Ectodermal cell (in vitro differentiated cells): ENCODE results near the gene CTCF.

Experiments
- H3K27ac ChIP-seq: 2 replicates; pipeline ENCODE4 v1.7.0; 2013; ENCODE audit warnings: mild to moderate bottlenecking, low read depth, low read length; ENCODE audit not compliant: insufficient read depth, poor library complexity, severe bottlenecking
- H3K27me3 ChIP-seq: 2 replicates; pipeline ENCODE4 v1.7.0; 2013; ENCODE audit warnings: mild to moderate bottlenecking, low read length; ENCODE audit not compliant: insufficient read depth, control insufficient read depth, poor library complexity, severe bottlenecking
- H3K36me3 ChIP-seq: one replicate; pipeline ENCODE4 v1.7.0; 2013; ENCODE audit warnings: low read length; ENCODE audit not compliant: control insufficient read depth, insufficient read depth
- H3K4me1 ChIP-seq: one replicate; pipeline ENCODE4 v1.7.0; 2013; ENCODE audit warnings: low read length; ENCODE audit not compliant: control insufficient read depth, insufficient read depth
- H3K4me3 ChIP-seq: 2 replicates; pipeline ENCODE4 v1.7.0; 2013; ENCODE audit warnings: low read depth, low read length, control low read depth; ENCODE audit not compliant: insufficient read depth
- H3K9me3 ChIP-seq: 2 replicates; pipeline ENCODE4 v1.7.0; 2013; ENCODE audit warnings: mild to moderate bottlenecking, low read length, moderate library complexity; ENCODE audit not compliant: control insufficient read depth
- WGBS, 2 experiments: methylation state at CpG; one replicate each; pipeline ENCODE4 v1.1.7; 2013; ENCODE audit warnings: missing lambda C conversion rate in 2 of 2; 5-methylcytosine and 5-hydroxymethylcytosine counted together

Gene CTCF

GRCh38 chr16:67561824-67562525, 351 bp upstream of the CTCF start:
- WGBS, 2 experiments, result 0% methylated on average over 72 to 76 of the region's 76 CpGs
- peak overlapping the region; percentile 99 for H3K27ac ChIP-seq
- H3K4me1 ChIP-seq, result peaks cover 6% of the 10 kb centered on the region

GRCh38 chr16:67562918-67563707, 787 bp downstream of the CTCF start:
- Histone ChIP-seq H3K27me3 (no peaks in the 10 kb centered on the region), H3K27ac (peak overlapping the region; percentile 99), H3K36me3 (no peaks in the 10 kb centered on the region), H3K4me1 (peaks cover 6% of the 10 kb centered on the region), H3K9me3 (no peaks in the 10 kb centered on the region), H3K4me3 (peak overlapping the region; percentile 97)
- WGBS, 2 experiments, result 0% methylated on average over 94 to 96 of the region's 96 CpGs

More at GRCh38 chr16:67561824-67562525, 351 bp upstream of the CTCF start:
- H3K27me3 ChIP-seq, result no peaks in the 10 kb centered on the region
- no peaks in the 10 kb centered on the region for H3K9me3 ChIP-seq
- H3K4me3 ChIP-seq, result peak overlapping the region; percentile 97
- H3K36me3 ChIP-seq, result no peaks in the 10 kb centered on the region

GRCh38 chr16:67563708-67564468, 1.6 kb downstream of the CTCF start:
- peak overlapping the region; percentile 97 for H3K4me3 ChIP-seq
- no peaks in the 10 kb centered on the region for H3K27me3 ChIP-seq
- peak overlapping the region; percentile 99 for H3K27ac ChIP-seq
- peaks cover 6% of the 10 kb centered on the region for H3K4me1 ChIP-seq
- H3K36me3 ChIP-seq, result no peaks in the 10 kb centered on the region
- 15 to 18% methylated on average over 18 to 20 of the region's 20 CpGs for WGBS, 2 experiments
- no peaks in the 10 kb centered on the region for H3K9me3 ChIP-seq

GRCh38 chr16:67565470-67566100, 3.3 kb downstream of the CTCF start:
- H3K27ac ChIP-seq, result no peak overlapping the region
- peaks cover 6% of the 10 kb centered on the region for H3K4me1 ChIP-seq
- no peaks in the 10 kb centered on the region for H3K36me3 ChIP-seq
- WGBS, 2 experiments, result 92 to 93% methylated on average over 8 of the region's 8 CpGs
- H3K9me3 ChIP-seq, result no peaks in the 10 kb centered on the region
- H3K4me3 ChIP-seq, result no peak overlapping the region
- H3K27me3 ChIP-seq, result no peaks in the 10 kb centered on the region

GRCh38 chr16:67571464-67571863, 9.1 kb downstream of the CTCF start:
- Histone ChIP-seq H3K9me3 (no peaks in the 10 kb centered on the region), H3K27me3 (no peaks in the 10 kb centered on the region), H3K4me3 (no peak overlapping the region), H3K36me3 (peaks cover 31% of the 10 kb centered on the region), H3K27ac (no peak overlapping the region), H3K4me1 (no peaks in the 10 kb centered on the region)
- WGBS, 2 experiments, result 100% methylated on average over 1 to 2 of the region's 2 CpGs

- WGBS, 2 experiments, result 94 to 98% methylated on average over 4 of the region's 4 CpGs
- no peaks in the 10 kb centered on the region for H3K27me3 ChIP-seq
- H3K36me3 ChIP-seq, result peaks cover 32% of the 10 kb centered on the region
Measured at GRCh38 chr16:67571981-67572431, 9.7 kb downstream of the CTCF start.

GRCh38 chr16:67579686-67580085, 17.4 kb downstream of the CTCF start:
- Histone ChIP-seq H3K27ac (no peak overlapping the region), H3K4me1 (no peaks in the 10 kb centered on the region), H3K36me3 (peaks cover 18% of the 10 kb centered on the region), H3K4me3 (no peak overlapping the region), H3K27me3 (no peaks in the 10 kb centered on the region), H3K9me3 (no peaks in the 10 kb centered on the region)
- 92 to 96% methylated on average over 4 of the region's 4 CpGs for WGBS, 2 experiments

More at GRCh38 chr16:67571981-67572431, 9.7 kb downstream of the CTCF start:
- Histone ChIP-seq H3K9me3 (no peaks in the 10 kb centered on the region), H3K4me1 (no peaks in the 10 kb centered on the region), H3K27ac (no peak overlapping the region), H3K4me3 (no peak overlapping the region)

- no peaks in the 10 kb centered on the region for H3K4me1 ChIP-seq
- H3K4me3 ChIP-seq, result no peak overlapping the region
- H3K27ac ChIP-seq, result no peak overlapping the region
- 96 to 98% methylated on average over 4 of the region's 4 CpGs for WGBS, 2 experiments
- no peaks in the 10 kb centered on the region for H3K27me3 ChIP-seq
- no peaks in the 10 kb centered on the region for H3K9me3 ChIP-seq
- H3K36me3 ChIP-seq, result peaks cover 12% of the 10 kb centered on the region
Measured at GRCh38 chr16:67580202-67580601, 17.9 kb downstream of the CTCF start.

- H3K4me3 ChIP-seq, result no peak overlapping the region
- no peaks in the 10 kb centered on the region for H3K4me1 ChIP-seq
- no peaks in the 10 kb centered on the region for H3K27me3 ChIP-seq
- no peak overlapping the region for H3K27ac ChIP-seq
- H3K36me3 ChIP-seq, result no peaks in the 10 kb centered on the region
- no peaks in the 10 kb centered on the region for H3K9me3 ChIP-seq
- 39 to 60% methylated on average over 3 to 4 of the region's 4 CpGs for WGBS, 2 experiments
Measured at GRCh38 chr16:67593288-67593687, 31.0 kb downstream of the CTCF start.
